HCT116 (cell line): Measurements from ENCODE around the gene AS3MT. TPM values are rescaled to one million over a fixed set of nuclear protein-coding genes. Genes with fewer than 3 reads are reported as not detected.

Experiments used
- ATAC-seq: fragments of 200-7000 bp; cut with Tn5 transposase; 2 replicates; pipeline ENCODE4 v1.9.1; 2020; ENCODE audit warnings: mild to moderate bottlenecking, moderate library complexity
- BruUV-seq: library from RNA; stranded (reverse); fragments of 400-500 nt; replicated peaks from 2 replicates; lab custom pipeline; 2021; lab: Mats Ljungman, UMichigan
- CTCF ChIA-PET: fragments of 300-600 bp; sonication (Branson Sonifier 250); formaldehyde crosslinking; loops from one replicate; lab custom pipeline; 2021; ENCODE audit warnings: antibody characterized with exemption; lab: Charles Lee
- POLR2A ChIA-PET: fragments of 300-600, 350-600 bp; sonication (Branson Sonifier 250); formaldehyde crosslinking; loops from one replicate; lab custom pipeline; 2021; ENCODE audit warnings: antibody characterized with exemption; lab: Charles Lee
- RAD21 ChIA-PET, 2 experiments: fragments of 300-600 bp; sonication (Branson Sonifier 250); formaldehyde crosslinking; loops; one replicate each; lab custom pipeline; 2023; ENCODE audit warnings: low total read pairs in 2 of 2; ENCODE audit not compliant: uncharacterized antibody in 2 of 2, unreplicated experiment in 2 of 2, low non-redundant PET in 1 of 2; lab: Charles Lee
- DNase-seq: peaks from one replicate; pipeline ENCODE4 v3.0.0-alpha.2; 2010; ENCODE audit warnings: low read depth, low spot score
- H2AFZ ChIP-seq: fragments of 200-600 bp; shearing (Covaris generic), sonication (generic); 2 replicates; pipeline ENCODE4 v1.6.1; 2017; ENCODE audit warnings: low read depth, mixed run types, mixed read lengths, antibody characterized with exemption, low read length; ENCODE audit not compliant: poor library complexity, severe bottlenecking
- H3K27ac ChIP-seq: 2 replicates; pipeline ENCODE4 v1.5.1; 2012; ENCODE audit warnings: low read depth, low read length
- H3K27me3 ChIP-seq: fragments of 200-600 bp; sonication (generic); 2 replicates; pipeline ENCODE4 v1.6.1; 2016; ENCODE audit warnings: mixed run types, low read length, mixed read lengths; ENCODE audit not compliant: insufficient read depth
- H3K36me3 ChIP-seq, 2 experiments: fragments of 200-500 bp in 1 of 2; fragments of 200-600 bp in 1 of 2; sonication (Bioruptor generic) in 1 of 2; sonication (generic) in 1 of 2; 2 replicates each; pipeline versions ENCODE4 v1.5.1 to v1.6.1; 2014 to 2016; ENCODE audit warnings: low read length in 2 of 2, inconsistent platforms in 1 of 2, mixed read lengths in 1 of 2, mixed run types in 1 of 2; ENCODE audit not compliant: insufficient read depth in 2 of 2, control insufficient read depth in 1 of 2
- H3K4me1 ChIP-seq, 2 experiments: fragments of 200-600 bp in 1 of 2; sonication (generic) in 1 of 2; 2 replicates each; pipeline versions ENCODE4 v1.5.1 to v1.6.1; 2012 to 2017; ENCODE audit warnings: low read length in 2 of 2, inconsistent platforms in 1 of 2, mild to moderate bottlenecking in 1 of 2, mixed read lengths in 1 of 2, mixed run types in 1 of 2, moderate library complexity in 1 of 2; ENCODE audit not compliant: insufficient read depth in 2 of 2, control insufficient read depth in 1 of 2
- H3K4me2 ChIP-seq: fragments of 200-600 bp; sonication (generic); 2 replicates; pipeline ENCODE4 v1.6.1; 2017; ENCODE audit warnings: mixed run types, low read length, mixed read lengths
- H3K4me3 ChIP-seq, 2 experiments: fragments of 200-600 bp in 1 of 2; sonication (generic) in 1 of 2; replicated peaks in 1 of 2; 2 replicates each; pipeline ENCODE4 v1.5.1; 2011 to 2016; ENCODE audit warnings: low read length in 2 of 2, control low read depth in 1 of 2, low read depth in 1 of 2, mild to moderate bottlenecking in 1 of 2, mixed read lengths in 1 of 2, mixed run types in 1 of 2
- H3K79me2 ChIP-seq: fragments of 200-600 bp; sonication (generic); 2 replicates; pipeline ENCODE4 v1.6.1; 2017; ENCODE audit warnings: mild to moderate bottlenecking, mixed run types, low read length, moderate library complexity, mixed read lengths; ENCODE audit not compliant: insufficient read depth
- H3K9ac ChIP-seq: fragments of 200-600 bp; sonication (generic); 2 replicates; pipeline ENCODE4 v1.6.1; 2016; ENCODE audit warnings: low read length, mixed read lengths
- H3K9me2 ChIP-seq: fragments of 200-600 bp; sonication (generic), shearing (Covaris generic); 2 replicates; pipeline ENCODE4 v1.6.1; 2017; ENCODE audit warnings: mixed run types, mild to moderate bottlenecking, moderate library complexity; ENCODE audit not compliant: insufficient read depth
- H3K9me3 ChIP-seq, 2 experiments: fragments of 200-500 bp in 1 of 2; fragments of 200-600 bp in 1 of 2; sonication (Bioruptor generic) in 1 of 2; sonication (generic) in 1 of 2; 2 replicates each; pipeline ENCODE4 v1.6.1; 2014 to 2017; ENCODE audit warnings: low read length in 2 of 2, mixed read lengths in 2 of 2, inconsistent platforms in 1 of 2, low read depth in 1 of 2, mild to moderate bottlenecking in 1 of 2, mixed run types in 1 of 2, moderate library complexity in 1 of 2; ENCODE audit not compliant: control insufficient read depth in 1 of 2, insufficient read depth in 1 of 2
- H4K20me1 ChIP-seq: fragments of 200-600 bp; sonication (generic), shearing (Covaris generic); 2 replicates; pipeline ENCODE4 v1.6.1; 2017; ENCODE audit warnings: mixed run types, mild to moderate bottlenecking, moderate library complexity; ENCODE audit not compliant: insufficient read depth
- CBX3 ChIP-seq: IDR thresholded peaks from 2 replicates; pipeline ENCODE4 v1.6.1; 2012; ENCODE audit warnings: low read depth
- CEBPB ChIP-seq: IDR thresholded peaks from 2 replicates; pipeline ENCODE4 v1.6.1; 2012; ENCODE audit warnings: low read depth
- ELF1 ChIP-seq: IDR thresholded peaks from 2 replicates; pipeline ENCODE4 v1.6.1; 2012; ENCODE audit warnings: low read depth, borderline replicate concordance
- EZH2 ChIP-seq: fragments of 200-600 bp; sonication (generic); IDR thresholded peaks from 2 replicates; pipeline ENCODE4 v1.6.1; 2017; ENCODE audit warnings: antibody characterized with exemption, mixed run types
- JUND ChIP-seq: IDR thresholded peaks from 2 replicates; pipeline ENCODE4 v1.6.1; 2012
- POLR2AphosphoS5 ChIP-seq: IDR thresholded peaks from 2 replicates; pipeline ENCODE4 v1.6.1; 2011; ENCODE audit warnings: mild to moderate bottlenecking, low read depth, low read length, moderate library complexity
- RAD21 ChIP-seq: IDR thresholded peaks from 2 replicates; pipeline ENCODE4 v1.6.1; 2012; ENCODE audit warnings: low read depth, mild to moderate bottlenecking
- SIN3A ChIP-seq: IDR thresholded peaks from 2 replicates; pipeline ENCODE4 v1.6.1; 2012; ENCODE audit warnings: low read depth
- SP1 ChIP-seq: IDR thresholded peaks from 2 replicates; pipeline ENCODE4 v1.6.1; 2012; ENCODE audit warnings: low read depth
- SRF ChIP-seq: IDR thresholded peaks from 2 replicates; pipeline ENCODE4 v1.6.1; 2012; ENCODE audit warnings: low read depth
- TCF7L2 ChIP-seq: IDR thresholded peaks from 2 replicates; pipeline ENCODE4 v1.7.0; 2011; ENCODE audit warnings: borderline replicate concordance, inconsistent platforms; ENCODE audit not compliant: insufficient read depth, insufficient read length; ENCODE audit errors: extremely low read depth
- YY1 ChIP-seq: IDR thresholded peaks from 2 replicates; pipeline ENCODE4 v1.6.1; 2011; ENCODE audit warnings: low read length, low read depth, moderate library complexity, mild to moderate bottlenecking; ENCODE audit not compliant: insufficient replicate concordance; ENCODE audit errors: extremely low read depth
- ZFX ChIP-seq: fragments of 450-650 bp; IDR thresholded peaks from 2 replicates; pipeline ENCODE4 v1.6.1; 2017
- ZNF274 ChIP-seq: fragments of 200-500 bp; sonication (Bioruptor generic); IDR thresholded peaks from 2 replicates; pipeline ENCODE4 v1.6.1; 2014; ENCODE audit warnings: mild to moderate bottlenecking, low read depth, low read length, inconsistent platforms
- intact Hi-C: fragments of 100-400 bp; cut with micrococcal nuclease; formaldehyde crosslinking; loops from 2 replicates; pipeline ENCODE4 v1.10.0; 2022
- total RNA-seq: library from RNA; stranded (reverse); gene quantifications from one replicate; pipeline ENCODE4 v1.2.1, GENCODE V29; 2021; ENCODE audit not compliant: unreplicated experiment
- TF ChIP-seq, protein P1 (sequence below): IDR thresholded peaks from 2 replicates; pipeline ENCODE4 v1.6.1; 2011; ENCODE audit warnings: mild to moderate bottlenecking, low read length, moderate library complexity; ENCODE audit not compliant: insufficient replicate concordance; ENCODE audit errors: extremely low read depth
- TF ChIP-seq, protein P2 (sequence below), 3 experiments: fragments of 200-600 bp in 1 of 3; sonication (generic) in 1 of 3; IDR thresholded peaks in 2 of 3; conservative IDR thresholded peaks in 1 of 3; 2 replicates each; pipeline ENCODE4 v1.5.1; 2012 to 2017; ENCODE audit warnings: low read depth in 2 of 3, low read length in 2 of 3, antibody characterized with exemption in 1 of 3, borderline replicate concordance in 1 of 3, control low read depth in 1 of 3, mild to moderate bottlenecking in 1 of 3, mixed read lengths in 1 of 3, mixed run types in 1 of 3, moderate library complexity in 1 of 3; ENCODE audit not compliant: insufficient read depth in 1 of 3
- TF ChIP-seq, protein P3 (sequence below): IDR thresholded peaks from 2 replicates; pipeline ENCODE4 v1.6.1; 2012
- TF ChIP-seq, protein P4 (sequence below): IDR thresholded peaks from 2 replicates; pipeline ENCODE4 v1.6.1; 2012

The AS3MT gene
- total RNA-seq, 1 experiment from 2014 or later = 0.79 TPM

DNA sequence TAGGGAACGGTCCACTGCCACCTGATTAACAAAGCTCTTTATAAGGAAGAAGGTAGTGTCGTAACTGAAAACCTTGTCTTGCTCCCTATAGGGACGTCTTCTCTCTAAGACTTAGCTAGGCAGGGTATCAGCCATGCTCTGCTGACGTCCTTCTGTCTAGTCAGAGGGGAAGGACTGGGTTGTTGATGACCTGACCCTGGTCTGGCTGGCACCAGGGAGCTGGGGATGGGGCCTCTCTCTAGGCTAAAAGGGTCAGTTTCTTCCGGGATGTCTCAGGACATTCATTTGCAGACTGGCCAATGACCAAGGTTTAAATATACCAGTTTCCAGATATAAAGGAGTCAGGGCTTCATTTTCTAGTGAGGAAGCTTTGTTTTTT lies 41.7 kb upstream of the AS3MT start:
- POLR2A ChIA-PET = no interaction called here
- BruUV-seq = no TSS peak

More for the DNA sequence above, 41.7 kb upstream of the AS3MT start:
- DNase-seq = no peak
- Histone ChIP-seq H3K36me3 (no peaks in the 10 kb centered on the region), H3K9me2 (no peaks in the 10 kb centered on the region), H2AFZ (no peak overlapping the region), H3K9me3 (no peaks in the 10 kb centered on the region), H3K4me1 (no peaks in the 10 kb centered on the region), H3K4me2 (no peak overlapping the region), H3K27me3 (no peaks in the 10 kb centered on the region; the same call in 1 of the 2 replicates), H3K27ac (no peak overlapping the region), H3K79me2 (no peaks in the 10 kb centered on the region), H4K20me1 (no peaks in the 10 kb centered on the region), H3K9ac (no peak overlapping the region), H3K4me3 (no peak overlapping the region)
- intact Hi-C loops = no loop called here
- no peak for ATAC-seq
- TF ChIP-seq, protein P1, sequence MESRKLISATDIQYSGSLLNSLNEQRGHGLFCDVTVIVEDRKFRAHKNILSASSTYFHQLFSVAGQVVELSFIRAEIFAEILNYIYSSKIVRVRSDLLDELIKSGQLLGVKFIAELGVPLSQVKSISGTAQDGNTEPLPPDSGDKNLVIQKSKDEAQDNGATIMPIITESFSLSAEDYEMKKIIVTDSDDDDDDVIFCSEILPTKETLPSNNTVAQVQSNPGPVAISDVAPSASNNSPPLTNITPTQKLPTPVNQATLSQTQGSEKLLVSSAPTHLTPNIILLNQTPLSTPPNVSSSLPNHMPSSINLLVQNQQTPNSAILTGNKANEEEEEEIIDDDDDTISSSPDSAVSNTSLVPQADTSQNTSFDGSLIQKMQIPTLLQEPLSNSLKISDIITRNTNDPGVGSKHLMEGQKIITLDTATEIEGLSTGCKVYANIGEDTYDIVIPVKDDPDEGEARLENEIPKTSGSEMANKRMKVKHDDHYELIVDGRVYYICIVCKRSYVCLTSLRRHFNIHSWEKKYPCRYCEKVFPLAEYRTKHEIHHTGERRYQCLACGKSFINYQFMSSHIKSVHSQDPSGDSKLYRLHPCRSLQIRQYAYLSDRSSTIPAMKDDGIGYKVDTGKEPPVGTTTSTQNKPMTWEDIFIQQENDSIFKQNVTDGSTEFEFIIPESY = no peak
- TF ChIP-seq ZNF274 = no peak
- TF ChIP-seq SP1 = no peak
- TF ChIP-seq ELF1 = no peak
- no peak for TF ChIP-seq CBX3
- TF ChIP-seq EZH2 = no peak
- no peak for TF ChIP-seq CEBPB
- no peak for TF ChIP-seq SRF
- no peak for TF ChIP-seq JUND
- no peak for TF ChIP-seq YY1
- no peak for TF ChIP-seq SIN3A
- TF ChIP-seq, protein P2, sequence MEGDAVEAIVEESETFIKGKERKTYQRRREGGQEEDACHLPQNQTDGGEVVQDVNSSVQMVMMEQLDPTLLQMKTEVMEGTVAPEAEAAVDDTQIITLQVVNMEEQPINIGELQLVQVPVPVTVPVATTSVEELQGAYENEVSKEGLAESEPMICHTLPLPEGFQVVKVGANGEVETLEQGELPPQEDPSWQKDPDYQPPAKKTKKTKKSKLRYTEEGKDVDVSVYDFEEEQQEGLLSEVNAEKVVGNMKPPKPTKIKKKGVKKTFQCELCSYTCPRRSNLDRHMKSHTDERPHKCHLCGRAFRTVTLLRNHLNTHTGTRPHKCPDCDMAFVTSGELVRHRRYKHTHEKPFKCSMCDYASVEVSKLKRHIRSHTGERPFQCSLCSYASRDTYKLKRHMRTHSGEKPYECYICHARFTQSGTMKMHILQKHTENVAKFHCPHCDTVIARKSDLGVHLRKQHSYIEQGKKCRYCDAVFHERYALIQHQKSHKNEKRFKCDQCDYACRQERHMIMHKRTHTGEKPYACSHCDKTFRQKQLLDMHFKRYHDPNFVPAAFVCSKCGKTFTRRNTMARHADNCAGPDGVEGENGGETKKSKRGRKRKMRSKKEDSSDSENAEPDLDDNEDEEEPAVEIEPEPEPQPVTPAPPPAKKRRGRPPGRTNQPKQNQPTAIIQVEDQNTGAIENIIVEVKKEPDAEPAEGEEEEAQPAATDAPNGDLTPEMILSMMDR (IDR thresholded peaks at IDR 0.05 in 2 of 3, conservative IDR thresholded peaks at IDR 0.05 in 1 of 3; ENCODE audit: borderline replicate concordance in 1 of 3, insufficient read depth in 1 of 3, low read depth in 2 of 3, low read length in 2 of 3) = no peak
- TF ChIP-seq RAD21 = no peak
- no peak for TF ChIP-seq TCF7L2
- TF ChIP-seq, protein P3, sequence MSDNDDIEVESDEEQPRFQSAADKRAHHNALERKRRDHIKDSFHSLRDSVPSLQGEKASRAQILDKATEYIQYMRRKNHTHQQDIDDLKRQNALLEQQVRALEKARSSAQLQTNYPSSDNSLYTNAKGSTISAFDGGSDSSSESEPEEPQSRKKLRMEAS = no peak
- TF ChIP-seq, protein P4, sequence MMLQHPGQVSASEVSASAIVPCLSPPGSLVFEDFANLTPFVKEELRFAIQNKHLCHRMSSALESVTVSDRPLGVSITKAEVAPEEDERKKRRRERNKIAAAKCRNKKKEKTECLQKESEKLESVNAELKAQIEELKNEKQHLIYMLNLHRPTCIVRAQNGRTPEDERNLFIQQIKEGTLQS = no peak
- TF ChIP-seq ZFX = no peak
- no peak for TF ChIP-seq POLR2AphosphoS5
- CTCF ChIA-PET = interaction anchor here (0.6 kb wide), 1 partner anchor 98 kb away, joined by 3 read pairs; no protein-coding TSS in a partner anchor
- RAD21 ChIA-PET = no interaction called here
